HEK293T (cell line): ENCODE data around the gene BRD4.

Experiments
- ARNT ChIP-seq: fragments of 450-650 bp; IDR thresholded peaks from 2 replicates; pipeline ENCODE4 v1.6.1; 2017; ENCODE audit warnings: mild to moderate bottlenecking
- BHLHE40 ChIP-seq: fragments of 450-650 bp; IDR thresholded peaks from 2 replicates; pipeline ENCODE4 v1.6.1; 2016; ENCODE audit warnings: mild to moderate bottlenecking, moderate library complexity, borderline replicate concordance
- ELF4 ChIP-seq: fragments of 450-650 bp; IDR thresholded peaks from 2 replicates; pipeline ENCODE4 v1.6.1; 2017; ENCODE audit warnings: antibody characterized with exemption
- FOXK2 ChIP-seq: fragments of 450-650 bp; IDR thresholded peaks from 2 replicates; pipeline ENCODE4 v1.6.1; 2016; ENCODE audit warnings: mild to moderate bottlenecking
- FOXM1 ChIP-seq: fragments of 450-650 bp; IDR thresholded peaks from 2 replicates; pipeline ENCODE4 v1.6.1; 2017; ENCODE audit warnings: mild to moderate bottlenecking, borderline replicate concordance
- HDGF ChIP-seq: fragments of 450-650 bp; IDR thresholded peaks from 2 replicates; pipeline ENCODE4 v1.6.1; 2017; ENCODE audit warnings: antibody characterized with exemption, borderline replicate concordance
- L3MBTL2 ChIP-seq: fragments of 450-650 bp; conservative IDR thresholded peaks from 2 replicates; pipeline ENCODE4 v1.6.1; 2016; ENCODE audit warnings: mild to moderate bottlenecking
- NFRKB ChIP-seq: fragments of 450-650 bp; IDR thresholded peaks from 2 replicates; pipeline ENCODE4 v1.6.1; 2016; ENCODE audit warnings: mild to moderate bottlenecking, moderate library complexity
- SP1 ChIP-seq: fragments of 450-650 bp; IDR thresholded peaks from 2 replicates; pipeline ENCODE4 v1.6.1; 2017
- SUZ12 ChIP-seq: fragments of 450-650 bp; IDR thresholded peaks from 2 replicates; pipeline ENCODE4 v1.6.1; 2016; ENCODE audit warnings: mild to moderate bottlenecking
- TARDBP ChIP-seq: fragments of 450-650 bp; IDR thresholded peaks from 2 replicates; pipeline ENCODE4 v1.6.1; 2016
- ZNF384 ChIP-seq: fragments of 450-650 bp; IDR thresholded peaks from 2 replicates; pipeline ENCODE4 v1.6.1; 2016

DNA sequence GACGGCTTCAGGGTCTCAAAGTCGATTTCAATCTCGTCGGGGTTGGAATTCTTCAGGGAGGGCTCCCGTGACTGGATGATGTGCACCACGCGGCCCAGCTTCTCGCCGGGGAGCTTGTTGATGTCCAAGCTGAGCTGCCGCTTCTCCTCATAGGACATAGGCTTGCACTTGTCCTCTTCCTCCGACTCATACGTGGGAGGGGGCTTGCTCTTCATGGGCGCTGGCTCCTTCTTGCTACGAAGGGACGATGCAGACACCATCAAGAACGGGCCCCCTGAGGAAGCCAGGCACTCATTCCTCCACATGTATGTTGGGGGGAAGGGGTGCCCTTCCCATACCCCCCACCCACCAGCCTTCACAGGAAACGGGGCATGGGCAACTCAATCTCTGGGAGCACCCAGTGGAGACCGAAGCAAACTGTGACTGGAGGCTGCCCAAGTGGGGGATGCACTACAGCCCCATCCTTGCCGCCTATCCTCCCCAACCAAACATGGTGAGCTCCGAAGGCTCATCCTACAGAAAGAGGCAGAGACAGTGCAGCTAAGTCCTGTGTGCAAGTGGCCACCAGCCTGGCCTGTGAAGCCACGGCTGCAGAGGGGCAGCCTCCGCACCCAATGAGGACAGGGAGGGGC is 76.9 kb downstream of the BRD4 start:
- TF ChIP-seq TARDBP: no peak
- TF ChIP-seq FOXM1: no peak
- no peak for TF ChIP-seq SP1
- TF ChIP-seq ARNT: no peak
- no peak for TF ChIP-seq FOXK2
- no peak for TF ChIP-seq L3MBTL2
- no peak for TF ChIP-seq HDGF
- TF ChIP-seq ZNF384: no peak
- TF ChIP-seq ELF4: no peak
- no peak for TF ChIP-seq SUZ12
- TF ChIP-seq NFRKB: no peak
- TF ChIP-seq BHLHE40: no peak
